ENCODE data around the gene ATP13A3. TPM values are rescaled to one million over a fixed set of nuclear protein-coding genes. Genes with fewer than 3 reads are reported as not detected.

The ATP13A3 gene
- total and polyA plus RNA-seq, 2 of the 4 experiments (the other 2 are of a cell fraction), result 48.1 to 154 TPM

GRCh38 chr3:194355379-194355778 is 131.4 kb downstream of the ATP13A3 start:
- H2BK120ac ChIP-seq (ENCODE audit: low read depth, low read length), result no peak overlapping the region
- H3K23ac ChIP-seq (ENCODE audit: low read depth, low read length), result no peak overlapping the region
- ATAC-seq (ENCODE audit: low read depth), result no peak
- H2BK5ac ChIP-seq (ENCODE audit: low read depth, low read length, poor library complexity, severe bottlenecking), result no peak overlapping the region
- H3K27ac ChIP-seq (ENCODE audit: insufficient read depth, low read length), result no peak overlapping the region
- H4K91ac ChIP-seq (ENCODE audit: insufficient read depth, low read depth, low read length), result no peak overlapping the region
- H3K9ac ChIP-seq (ENCODE audit: low read depth, low read length), result no peak overlapping the region
- H2AK9ac ChIP-seq (replicated peaks; ENCODE audit: low read depth, low read length, poor library complexity), result no peak overlapping the region
- no peak for TF ChIP-seq RAD21 (IDR thresholded peaks at IDR 0.05; ENCODE audit: low read length)
- TF ChIP-seq CHD1 (IDR thresholded peaks at IDR 0.05; ENCODE audit: low read depth, low read length), result no peak
- TF ChIP-seq RCOR1 (IDR thresholded peaks at IDR 0.05; ENCODE audit: insufficient replicate concordance, low read length), result no peak
- TF ChIP-seq POLR2A (IDR thresholded peaks at IDR 0.05; ENCODE audit: low read depth, low read length), result no peak
- no peak for TF ChIP-seq CEBPB (IDR thresholded peaks at IDR 0.05; ENCODE audit: low read depth, low read length)
- TF ChIP-seq RFX5 (IDR thresholded peaks at IDR 0.05; ENCODE audit: low read depth, low read length), result no peak
- no peak for TF ChIP-seq FOS (IDR thresholded peaks at IDR 0.05; ENCODE audit: low read depth, low read length)
- TF ChIP-seq ELK1 (IDR thresholded peaks at IDR 0.05; ENCODE audit: borderline replicate concordance, low read depth, low read length), result no peak
- TF ChIP-seq MXI1 (IDR thresholded peaks at IDR 0.05; ENCODE audit: borderline replicate concordance, low read depth, low read length), result no peak
- TF ChIP-seq, protein P1, sequence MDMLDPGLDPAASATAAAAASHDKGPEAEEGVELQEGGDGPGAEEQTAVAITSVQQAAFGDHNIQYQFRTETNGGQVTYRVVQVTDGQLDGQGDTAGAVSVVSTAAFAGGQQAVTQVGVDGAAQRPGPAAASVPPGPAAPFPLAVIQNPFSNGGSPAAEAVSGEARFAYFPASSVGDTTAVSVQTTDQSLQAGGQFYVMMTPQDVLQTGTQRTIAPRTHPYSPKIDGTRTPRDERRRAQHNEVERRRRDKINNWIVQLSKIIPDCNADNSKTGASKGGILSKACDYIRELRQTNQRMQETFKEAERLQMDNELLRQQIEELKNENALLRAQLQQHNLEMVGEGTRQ (IDR thresholded peaks at IDR 0.05; ENCODE audit: low read depth, low read length), result no peak
- TF ChIP-seq MAFK (IDR thresholded peaks at IDR 0.05; ENCODE audit: low read depth, low read length), result no peak
- TF ChIP-seq NFE2L2 (IDR thresholded peaks at IDR 0.05; ENCODE audit: low read depth, low read length), result no peak
- TF ChIP-seq SMC3 (IDR thresholded peaks at IDR 0.05; ENCODE audit: low read depth, low read length), result no peak
- no peak for TF ChIP-seq CTCF (conservative IDR thresholded peaks at IDR 0.05; ENCODE audit: low read depth, low read length)
- no peak for TF ChIP-seq MAZ (IDR thresholded peaks at IDR 0.05; ENCODE audit: borderline replicate concordance, low read depth, low read length)
- no peak for TF ChIP-seq BHLHE40 (IDR thresholded peaks at IDR 0.05; ENCODE audit: low read depth, low read length)
- intact Hi-C loops (cut with micrococcal nuclease) (no loop called here), dilution Hi-C loops (cut with HindIII; ENCODE audit: low sequenced_read_pairs, unreplicated experiment) (no loop called here), in situ Hi-C loops (cut with MboI; ENCODE audit: low sequenced_read_pairs) (no loop called here)
- no peak overlapping the region for H3K18ac ChIP-seq (ENCODE audit: low read depth, low read length)
- H4K20me1 ChIP-seq (ENCODE audit: insufficient read depth, low read length), result no peaks in the 10 kb centered on the region
- BruUV-seq (replicated peaks), result no TSS peak
- no peak overlapping the region for H3K4me2 ChIP-seq (ENCODE audit: low read depth, low read length)
- WGBS, 2 experiments (ENCODE audit: extremely low coverage in 2 of 2, insufficient read length in 1 of 2), result no CpG with 5 or more reads among the region's 7 CpGs
- H3K36me3 ChIP-seq (ENCODE audit: control insufficient read depth, insufficient read depth, low read length), result no peaks in the 10 kb centered on the region
- H3K9me3 ChIP-seq (ENCODE audit: control insufficient read depth, insufficient read depth, low read length), result no peaks in the 10 kb centered on the region
- DNase-seq, result no peak
- H3K56ac ChIP-seq (ENCODE audit: extremely low read depth, insufficient read depth, low read length), result no peak overlapping the region
- POLR2A ChIA-PET (ENCODE audit: unreplicated experiment), result no interaction called here
- peaks cover 17% of the 10 kb centered on the region for H3K27me3 ChIP-seq (ENCODE audit: control insufficient read depth, insufficient read depth, low read length)
- no peak overlapping the region for H4K5ac ChIP-seq (ENCODE audit: low read depth, low read length)
- no peaks in the 10 kb centered on the region for H3K79me1 ChIP-seq (ENCODE audit: low read depth in 1 of 2, low read length in 2 of 2)
- no peak overlapping the region for H2BK20ac ChIP-seq (ENCODE audit: low read depth, low read length)
- no peak overlapping the region for H2BK15ac ChIP-seq (ENCODE audit: low read depth, low read length)
- CTCF ChIA-PET, result interaction anchor here (1.6 kb wide), 1 partner anchor 11 kb away, joined by 8 read pairs; no protein-coding TSS in a partner anchor
- no peak overlapping the region for H3K4ac ChIP-seq (ENCODE audit: low read depth, low read length)
- H3K4me3 ChIP-seq (ENCODE audit: insufficient read depth, low read depth, low read length), result no peak overlapping the region
- H4K8ac ChIP-seq (ENCODE audit: low read depth in 2 of 2, low read length in 2 of 2), result no peak overlapping the region
- peaks cover 18% of the 10 kb centered on the region for H3K9me1 ChIP-seq (ENCODE audit: insufficient read depth, low read length)
- H3K4me1 ChIP-seq (ENCODE audit: control insufficient read depth, insufficient read depth, low read length), result peaks cover 1% of the 10 kb centered on the region; the same call in 1 of the 2 replicates
- H2AK5ac ChIP-seq (ENCODE audit: low read depth, low read length), result no peak overlapping the region
- H2AFZ ChIP-seq (replicated peaks; ENCODE audit: low read length, poor library complexity), result no peak overlapping the region
- no peak overlapping the region for H3K14ac ChIP-seq (replicated peaks; ENCODE audit: low read depth, low read length)

Data from IMR-90 (cell line).